ENCODE measurements around the gene MVD. TPM values are rescaled to one million over a fixed set of nuclear protein-coding genes. Genes with fewer than 3 reads are reported as not detected.

Gene MVD
- total and polyA plus RNA-seq, 2 of the 13 experiments (the other 11 are each of a cell fraction or from before 2014, with no cell fraction given): 28.1 to 187 TPM

DNA sequence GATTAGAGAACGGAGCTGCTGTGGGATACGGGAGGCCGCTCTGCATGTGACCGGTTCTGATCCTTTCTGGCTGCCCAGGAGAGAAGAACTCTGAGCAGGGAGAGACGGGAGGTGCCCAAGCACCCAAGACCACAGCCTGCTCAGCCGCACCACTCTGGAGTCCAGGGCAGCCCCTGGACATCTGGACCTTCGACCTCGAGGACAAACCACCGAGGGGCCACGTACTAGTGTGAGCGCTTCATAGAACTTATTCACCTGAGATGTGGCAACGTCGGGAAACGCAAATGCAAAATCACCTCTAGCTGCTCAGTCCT lies 37.4 kb upstream of the MVD start (continued):
- no peak for TF ChIP-seq ELF4 (CRISPR knock-in tag; IDR thresholded peaks at IDR 0.05; ENCODE audit: borderline replicate concordance)
- TF ChIP-seq, protein P1, sequence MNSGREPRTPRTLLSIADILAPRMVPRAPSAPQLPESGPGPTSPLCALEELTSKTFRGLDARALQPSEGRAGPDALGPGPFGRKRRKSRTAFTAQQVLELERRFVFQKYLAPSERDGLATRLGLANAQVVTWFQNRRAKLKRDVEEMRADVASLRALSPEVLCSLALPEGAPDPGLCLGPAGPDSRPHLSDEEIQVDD (CRISPR knock-in tag; IDR thresholded peaks at IDR 0.05; ENCODE audit: borderline replicate concordance): no peak
- TF ChIP-seq, protein P2, sequence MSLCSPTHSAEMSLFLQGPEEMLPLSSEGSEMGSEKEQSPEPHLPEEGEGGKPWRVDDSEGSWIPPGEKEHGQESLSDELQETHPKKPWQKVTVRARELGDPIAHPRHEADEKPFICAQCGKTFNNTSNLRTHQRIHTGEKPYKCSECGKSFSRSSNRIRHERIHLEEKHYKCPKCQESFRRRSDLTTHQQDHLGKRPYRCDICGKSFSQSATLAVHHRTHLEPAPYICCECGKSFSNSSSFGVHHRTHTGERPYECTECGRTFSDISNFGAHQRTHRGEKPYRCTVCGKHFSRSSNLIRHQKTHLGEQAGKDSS (CRISPR knock-in tag; IDR thresholded peaks at IDR 0.05; ENCODE audit: borderline replicate concordance, low read depth): 0 out of 2 replicates have a peak, but pooled peaks have one; percentile 8
- TF ChIP-seq ZNF790 (CRISPR knock-in tag; IDR thresholded peaks at IDR 0.05; ENCODE audit: borderline replicate concordance): no peak
- peak; percentile 93 for TF ChIP-seq ZBTB38 (CRISPR knock-in tag; IDR thresholded peaks at IDR 0.05)
- TF ChIP-seq, protein P3, sequence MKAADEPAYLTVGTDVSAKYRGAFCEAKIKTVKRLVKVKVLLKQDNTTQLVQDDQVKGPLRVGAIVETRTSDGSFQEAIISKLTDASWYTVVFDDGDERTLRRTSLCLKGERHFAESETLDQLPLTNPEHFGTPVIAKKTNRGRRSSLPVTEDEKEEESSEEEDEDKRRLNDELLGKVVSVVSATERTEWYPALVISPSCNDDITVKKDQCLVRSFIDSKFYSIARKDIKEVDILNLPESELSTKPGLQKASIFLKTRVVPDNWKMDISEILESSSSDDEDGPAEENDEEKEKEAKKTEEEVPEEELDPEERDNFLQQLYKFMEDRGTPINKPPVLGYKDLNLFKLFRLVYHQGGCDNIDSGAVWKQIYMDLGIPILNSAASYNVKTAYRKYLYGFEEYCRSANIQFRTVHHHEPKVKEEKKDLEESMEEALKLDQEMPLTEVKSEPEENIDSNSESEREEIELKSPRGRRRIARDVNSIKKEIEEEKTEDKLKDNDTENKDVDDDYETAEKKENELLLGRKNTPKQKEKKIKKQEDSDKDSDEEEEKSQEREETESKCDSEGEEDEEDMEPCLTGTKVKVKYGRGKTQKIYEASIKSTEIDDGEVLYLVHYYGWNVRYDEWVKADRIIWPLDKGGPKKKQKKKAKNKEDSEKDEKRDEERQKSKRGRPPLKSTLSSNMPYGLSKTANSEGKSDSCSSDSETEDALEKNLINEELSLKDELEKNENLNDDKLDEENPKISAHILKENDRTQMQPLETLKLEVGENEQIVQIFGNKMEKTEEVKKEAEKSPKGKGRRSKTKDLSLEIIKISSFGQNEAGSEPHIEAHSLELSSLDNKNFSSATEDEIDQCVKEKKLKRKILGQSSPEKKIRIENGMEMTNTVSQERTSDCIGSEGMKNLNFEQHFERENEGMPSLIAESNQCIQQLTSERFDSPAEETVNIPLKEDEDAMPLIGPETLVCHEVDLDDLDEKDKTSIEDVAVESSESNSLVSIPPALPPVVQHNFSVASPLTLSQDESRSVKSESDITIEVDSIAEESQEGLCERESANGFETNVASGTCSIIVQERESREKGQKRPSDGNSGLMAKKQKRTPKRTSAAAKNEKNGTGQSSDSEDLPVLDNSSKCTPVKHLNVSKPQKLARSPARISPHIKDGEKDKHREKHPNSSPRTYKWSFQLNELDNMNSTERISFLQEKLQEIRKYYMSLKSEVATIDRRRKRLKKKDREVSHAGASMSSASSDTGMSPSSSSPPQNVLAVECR (CRISPR knock-in tag; IDR thresholded peaks at IDR 0.05; ENCODE audit: borderline replicate concordance): no peak
- TF ChIP-seq ZNF713 (CRISPR knock-in tag; IDR thresholded peaks at IDR 0.05): no peak
- TF ChIP-seq, protein P4, sequence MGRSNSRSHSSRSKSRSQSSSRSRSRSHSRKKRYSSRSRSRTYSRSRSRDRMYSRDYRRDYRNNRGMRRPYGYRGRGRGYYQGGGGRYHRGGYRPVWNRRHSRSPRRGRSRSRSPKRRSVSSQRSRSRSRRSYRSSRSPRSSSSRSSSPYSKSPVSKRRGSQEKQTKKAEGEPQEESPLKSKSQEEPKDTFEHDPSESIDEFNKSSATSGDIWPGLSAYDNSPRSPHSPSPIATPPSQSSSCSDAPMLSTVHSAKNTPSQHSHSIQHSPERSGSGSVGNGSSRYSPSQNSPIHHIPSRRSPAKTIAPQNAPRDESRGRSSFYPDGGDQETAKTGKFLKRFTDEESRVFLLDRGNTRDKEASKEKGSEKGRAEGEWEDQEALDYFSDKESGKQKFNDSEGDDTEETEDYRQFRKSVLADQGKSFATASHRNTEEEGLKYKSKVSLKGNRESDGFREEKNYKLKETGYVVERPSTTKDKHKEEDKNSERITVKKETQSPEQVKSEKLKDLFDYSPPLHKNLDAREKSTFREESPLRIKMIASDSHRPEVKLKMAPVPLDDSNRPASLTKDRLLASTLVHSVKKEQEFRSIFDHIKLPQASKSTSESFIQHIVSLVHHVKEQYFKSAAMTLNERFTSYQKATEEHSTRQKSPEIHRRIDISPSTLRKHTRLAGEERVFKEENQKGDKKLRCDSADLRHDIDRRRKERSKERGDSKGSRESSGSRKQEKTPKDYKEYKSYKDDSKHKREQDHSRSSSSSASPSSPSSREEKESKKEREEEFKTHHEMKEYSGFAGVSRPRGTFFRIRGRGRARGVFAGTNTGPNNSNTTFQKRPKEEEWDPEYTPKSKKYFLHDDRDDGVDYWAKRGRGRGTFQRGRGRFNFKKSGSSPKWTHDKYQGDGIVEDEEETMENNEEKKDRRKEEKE (IDR thresholded peaks at IDR 0.05): no peak
- no peak for TF ChIP-seq ZNF263 (CRISPR knock-in tag; IDR thresholded peaks at IDR 0.05)
- TF ChIP-seq, protein P5, sequence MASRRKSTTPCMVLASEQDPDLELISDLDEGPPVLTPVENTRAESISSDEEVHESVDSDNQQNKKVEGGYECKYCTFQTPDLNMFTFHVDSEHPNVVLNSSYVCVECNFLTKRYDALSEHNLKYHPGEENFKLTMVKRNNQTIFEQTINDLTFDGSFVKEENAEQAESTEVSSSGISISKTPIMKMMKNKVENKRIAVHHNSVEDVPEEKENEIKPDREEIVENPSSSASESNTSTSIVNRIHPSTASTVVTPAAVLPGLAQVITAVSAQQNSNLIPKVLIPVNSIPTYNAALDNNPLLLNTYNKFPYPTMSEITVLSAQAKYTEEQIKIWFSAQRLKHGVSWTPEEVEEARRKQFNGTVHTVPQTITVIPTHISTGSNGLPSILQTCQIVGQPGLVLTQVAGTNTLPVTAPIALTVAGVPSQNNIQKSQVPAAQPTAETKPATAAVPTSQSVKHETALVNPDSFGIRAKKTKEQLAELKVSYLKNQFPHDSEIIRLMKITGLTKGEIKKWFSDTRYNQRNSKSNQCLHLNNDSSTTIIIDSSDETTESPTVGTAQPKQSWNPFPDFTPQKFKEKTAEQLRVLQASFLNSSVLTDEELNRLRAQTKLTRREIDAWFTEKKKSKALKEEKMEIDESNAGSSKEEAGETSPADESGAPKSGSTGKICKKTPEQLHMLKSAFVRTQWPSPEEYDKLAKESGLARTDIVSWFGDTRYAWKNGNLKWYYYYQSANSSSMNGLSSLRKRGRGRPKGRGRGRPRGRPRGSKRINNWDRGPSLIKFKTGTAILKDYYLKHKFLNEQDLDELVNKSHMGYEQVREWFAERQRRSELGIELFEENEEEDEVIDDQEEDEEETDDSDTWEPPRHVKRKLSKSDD (CRISPR knock-in tag; IDR thresholded peaks at IDR 0.05; ENCODE audit: low read depth): peak; percentile 46; the same call in 1 of the 2 replicates
- no peak for TF ChIP-seq TCF7 (IDR thresholded peaks at IDR 0.05; ENCODE audit: low read depth)
- TF ChIP-seq SOX13 (IDR thresholded peaks at IDR 0.05): no peak
- TF ChIP-seq SOX13 (CRISPR knock-in tag; conservative IDR thresholded peaks at IDR 0.05 in 1 of 2, IDR thresholded peaks at IDR 0.05 in 1 of 2): no peak
- no peak for TF ChIP-seq ZNF619 (CRISPR knock-in tag; IDR thresholded peaks at IDR 0.05)
- no peak for TF ChIP-seq IKZF1 (IDR thresholded peaks at IDR 0.05)
- no peak for TF ChIP-seq ZNF224 (CRISPR knock-in tag; IDR thresholded peaks at IDR 0.05)
- TF ChIP-seq NR3C1 (CRISPR knock-in tag; IDR thresholded peaks at IDR 0.05): no peak
- no peak for TF ChIP-seq NFE2L1 (CRISPR knock-in tag; IDR thresholded peaks at IDR 0.05; ENCODE audit: borderline replicate concordance)
- no peak for TF ChIP-seq ZNF446 (CRISPR knock-in tag; IDR thresholded peaks at IDR 0.05)
- no peak for TF ChIP-seq KMT2A (CRISPR knock-in tag; IDR thresholded peaks at IDR 0.05)
- TF ChIP-seq SP5 (CRISPR knock-in tag; IDR thresholded peaks at IDR 0.05; ENCODE audit: borderline replicate concordance, low read depth): no peak

Measured in HepG2 (cell line).